NCI-H774 (cell line): Measurements from ENCODE around the gene PHETA1.

Experiments used
- DNase-seq: peaks from one replicate; lab custom pipeline; 2025; lab: John Stamatoyannopoulos, UW

The PHETA1 gene

GRCh38 chr12:111368788-111369495 lies at the start of gene PHETA1:
Gene PHETA1, minus strand, starts transcription at chr12:111369095. Its CDS starts 5,668 bp downstream, at chr12:111363427.
- DNase-seq: peak; percentile 88

GRCh38 chr12:111418594-111418880 lies 49.6 kb upstream of the PHETA1 start:
- DNase-seq: no peak

GRCh38 chr12:111417784-111418593 lies 49.1 kb upstream of the PHETA1 start:
- no peak for DNase-seq

DNA sequence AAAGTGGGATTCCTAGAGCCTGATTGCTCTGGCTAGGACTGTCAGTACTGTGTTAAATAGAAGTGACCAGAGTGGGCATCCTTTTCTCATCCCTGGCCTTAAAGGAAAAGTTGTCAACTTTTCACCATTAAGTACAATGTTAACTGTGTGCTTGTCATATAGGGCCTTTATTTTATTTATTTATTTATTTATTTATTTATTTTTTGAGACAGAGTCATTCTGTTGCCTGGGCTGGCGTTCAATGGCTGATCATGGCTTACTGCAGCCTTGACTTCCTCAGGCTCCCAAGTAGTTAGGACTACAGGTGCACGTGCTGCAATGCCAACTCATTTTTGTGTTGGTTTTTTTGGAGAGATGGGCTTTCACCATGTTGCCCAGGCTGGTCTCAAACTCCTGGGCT lies 48.4 kb upstream of the PHETA1 start:
- no peak for DNase-seq

GRCh38 chr12:111414711-111415252 lies 45.9 kb upstream of the PHETA1 start:
- no peak for DNase-seq

GRCh38 chr12:111413442-111414086 lies 44.7 kb upstream of the PHETA1 start:
- DNase-seq: no peak

DNA sequence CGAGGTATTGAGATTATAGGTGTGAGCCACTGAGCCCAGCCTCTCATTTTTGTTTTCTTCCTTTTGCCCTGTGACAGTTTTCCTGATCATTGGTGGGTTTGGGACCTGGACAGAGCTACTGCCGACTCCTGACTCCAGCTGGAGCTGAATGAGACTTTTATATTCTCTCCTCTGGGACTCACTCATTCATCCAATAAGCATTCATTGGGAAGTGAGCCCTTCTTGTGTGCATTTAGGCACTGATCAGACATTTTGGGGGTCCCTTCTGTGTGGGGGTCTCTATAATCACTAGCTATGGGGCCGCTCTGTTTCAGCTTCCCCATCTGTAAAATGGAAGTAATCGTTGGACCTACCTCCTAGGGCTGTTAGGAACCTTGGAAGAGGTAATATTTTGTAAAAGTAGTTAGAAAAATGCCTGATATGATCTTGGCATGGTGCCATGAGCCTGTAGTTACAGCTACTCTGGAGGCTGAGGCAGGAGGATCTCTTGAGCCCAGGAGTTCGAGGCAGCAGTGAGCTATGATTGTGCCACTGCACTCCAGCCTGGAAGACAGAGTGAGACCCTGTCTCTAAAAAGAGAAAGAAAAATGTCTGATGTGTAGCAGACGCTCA lies 44.0 kb upstream of the PHETA1 start:
- no peak for DNase-seq

DNA sequence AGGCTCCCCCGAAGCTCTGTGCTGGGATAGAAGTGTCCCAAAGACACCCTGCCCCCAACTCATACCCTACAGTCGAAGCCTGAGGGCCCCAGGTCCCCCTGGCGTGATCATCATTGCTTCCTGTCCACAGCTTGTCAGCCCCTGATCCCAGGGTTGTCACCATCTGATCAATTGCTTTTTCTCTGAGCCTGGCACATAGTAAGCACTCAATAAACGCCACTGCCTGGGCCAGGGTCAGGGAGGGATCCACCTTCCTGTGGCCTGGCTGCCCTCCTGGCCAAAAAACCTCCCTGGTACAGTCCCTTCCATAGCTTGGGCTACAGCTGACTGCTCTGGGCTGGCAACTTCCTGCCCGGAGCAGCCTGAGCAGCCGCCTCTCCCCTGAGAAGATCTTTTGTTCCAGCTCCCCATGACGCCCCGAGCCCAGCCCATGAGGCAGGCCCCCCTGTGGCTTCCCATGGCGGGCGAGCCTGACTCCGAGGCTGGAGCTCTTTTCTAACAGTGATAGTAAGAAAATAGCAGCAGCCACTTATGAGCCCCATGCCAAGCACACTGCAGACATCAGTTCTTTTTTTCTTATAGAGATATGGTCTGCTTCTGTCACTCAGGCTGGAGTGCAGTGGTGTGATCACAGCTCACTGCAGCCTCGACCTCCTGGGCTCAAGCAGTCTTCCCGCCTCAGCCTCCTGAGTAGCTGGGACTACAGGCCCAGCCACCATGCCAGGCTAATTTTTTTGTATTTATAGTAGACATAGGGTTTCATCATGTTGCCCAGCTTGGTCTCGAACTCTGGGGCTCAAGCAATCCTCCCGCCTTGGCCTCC lies 43.3 kb upstream of the PHETA1 start:
- DNase-seq: no peak

DNA sequence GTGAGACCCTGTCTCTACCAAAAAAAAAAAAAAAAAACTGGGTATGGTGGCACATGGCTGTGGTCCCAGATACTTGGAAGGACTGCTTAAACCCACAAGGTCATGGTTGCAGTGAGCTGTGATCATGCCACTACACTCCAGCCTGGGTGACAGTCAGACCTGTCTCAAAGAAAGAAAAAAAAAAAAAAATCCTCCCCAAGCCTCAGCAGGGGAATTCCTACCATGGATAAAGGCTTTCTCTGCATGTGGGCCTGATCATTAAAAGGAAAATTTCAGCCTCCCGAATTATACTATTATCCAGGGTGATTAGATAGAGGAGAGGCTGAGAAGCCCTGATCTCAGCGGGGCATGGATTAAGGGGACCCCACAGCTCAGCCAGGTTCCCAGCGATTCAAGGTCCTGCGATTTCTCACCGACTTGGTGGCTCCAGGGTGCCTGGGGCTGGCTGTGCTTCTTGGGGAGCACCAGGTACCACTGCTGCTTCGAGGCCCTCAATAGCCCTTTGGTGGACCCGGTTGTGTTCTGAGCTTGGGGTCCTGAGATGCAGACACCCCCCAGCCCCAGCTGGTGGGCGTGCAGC lies 42.4 kb upstream of the PHETA1 start:
- DNase-seq: no peak

- DNase-seq: no peak
Observed at GRCh38 chr12:111410431-111411184, 41.7 kb upstream of the PHETA1 start.

- no peak for DNase-seq
Observed at GRCh38 chr12:111409780-111410430, 41.0 kb upstream of the PHETA1 start.

GRCh38 chr12:111409403-111409779 lies 40.5 kb upstream of the PHETA1 start:
- no peak for DNase-seq

GRCh38 chr12:111408686-111409402 lies 39.9 kb upstream of the PHETA1 start:
- DNase-seq: no peak

- DNase-seq: no peak
Observed at GRCh38 chr12:111408116-111408440, 39.2 kb upstream of the PHETA1 start.

- no peak for DNase-seq
Observed at GRCh38 chr12:111407377-111408115, 38.7 kb upstream of the PHETA1 start.

DNA sequence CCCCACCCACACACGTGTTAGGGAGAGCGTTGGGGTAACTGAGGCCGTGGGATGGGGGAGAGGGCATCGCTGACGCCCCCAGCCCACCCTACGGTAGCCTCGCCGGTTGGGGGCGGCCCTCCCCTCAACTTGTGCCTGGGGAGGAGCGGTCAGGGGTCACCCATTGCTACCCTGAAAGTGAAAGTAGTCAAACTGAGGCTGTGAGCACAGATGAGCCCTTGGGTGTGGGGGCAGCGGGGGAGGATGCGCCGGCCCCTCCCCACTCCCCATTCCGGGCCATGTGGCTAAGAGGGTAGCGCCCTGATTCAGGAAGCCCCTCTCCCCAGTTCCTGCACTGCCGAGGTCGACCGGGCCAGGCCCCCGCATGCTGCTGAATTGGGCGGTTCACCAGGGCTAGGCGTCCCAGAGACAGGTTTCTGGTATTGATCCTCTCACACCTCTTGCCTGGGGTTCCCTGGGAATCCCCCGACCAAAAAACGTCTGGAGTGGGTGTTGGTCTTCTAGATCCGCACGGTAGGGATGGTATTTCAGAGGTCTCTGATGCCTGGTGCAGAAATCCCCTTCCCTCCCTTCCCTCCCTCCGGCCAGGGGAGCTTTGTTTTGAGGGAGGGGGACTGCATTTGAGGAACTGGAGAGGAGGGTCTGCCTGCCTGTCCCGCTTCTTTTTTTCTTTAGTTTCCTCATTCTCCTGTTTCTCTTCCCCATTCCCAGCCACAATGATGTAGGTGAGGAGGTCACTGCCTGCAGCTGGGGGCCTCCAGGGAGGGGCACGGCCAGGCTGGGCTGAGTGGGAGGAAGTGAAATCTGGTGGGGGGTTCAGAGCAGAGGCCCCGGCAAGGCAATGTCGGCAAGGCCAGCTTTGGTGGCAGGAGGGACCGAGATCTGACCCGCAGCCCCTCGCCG lies 37.8 kb upstream of the PHETA1 start:
- no peak for DNase-seq

GRCh38 chr12:111405859-111406473 lies 37.1 kb upstream of the PHETA1 start, which contains the start of gene SH2B3:
Gene SH2B3, plus strand, starts transcription at chr12:111405923. Its CDS starts 12,223 bp downstream, at chr12:111418146.
- DNase-seq: no peak
